B cell (primary cell): ENCODE data around the gene SARM1.

ENCODE experiments used
- CTCF ChIP-seq: fragments of 200-600 bp; IDR thresholded peaks from one replicate; pipeline ENCODE4 v1.8.0; 2022; ENCODE audit warnings: antibody characterized with exemption, mild to moderate bottlenecking
- EZH2 ChIP-seq: IDR thresholded peaks from 2 replicates; pipeline ENCODE4 v1.6.1; 2012; ENCODE audit warnings: borderline replicate concordance, low read depth, mild to moderate bottlenecking, moderate library complexity, low read length; ENCODE audit not compliant: insufficient read depth, poor library complexity, severe bottlenecking

DNA sequence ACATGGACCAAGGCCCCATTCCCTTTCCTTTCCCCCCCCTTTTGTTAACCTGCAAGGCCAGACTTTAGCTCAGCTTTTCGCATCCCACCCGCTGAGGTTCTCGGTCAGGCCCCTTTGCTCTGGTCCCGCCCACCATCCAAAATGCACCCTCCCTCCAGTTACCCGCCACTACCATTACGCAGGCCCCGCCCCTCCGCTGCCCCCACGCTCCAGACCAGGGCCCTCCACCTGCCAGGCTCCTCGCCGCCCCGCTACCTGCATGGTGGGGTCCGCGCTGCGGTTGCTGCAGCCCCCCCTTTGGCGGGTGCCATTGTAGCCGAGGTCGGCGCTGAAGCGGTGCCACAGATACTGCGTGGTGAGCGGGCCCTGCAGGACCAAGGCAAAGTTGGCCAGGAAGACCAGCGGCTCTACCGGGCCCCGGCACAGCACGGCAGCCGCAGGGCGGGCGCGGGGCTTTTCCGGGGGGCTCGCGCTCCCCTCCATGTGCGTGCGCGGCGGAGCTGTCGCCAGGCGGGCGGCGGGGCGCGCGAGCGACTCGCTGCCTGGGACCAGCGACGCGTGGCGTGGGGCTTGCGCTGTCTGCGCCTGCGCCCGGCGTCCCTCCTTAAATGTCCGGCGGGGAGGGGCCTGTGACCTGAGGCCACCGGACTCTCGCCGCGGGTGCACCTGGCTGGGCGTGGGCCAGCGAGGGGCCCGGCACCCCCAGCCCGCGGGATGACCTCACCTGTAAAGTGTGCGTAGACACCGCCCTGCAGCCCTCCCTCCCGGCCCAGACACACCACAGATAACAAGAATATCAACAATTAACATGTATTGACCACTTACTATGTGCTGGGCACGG, 34.4 kb downstream of the SARM1 start, which contains the start of gene SLC46A1:
- no peak for TF ChIP-seq CTCF
- no peak for TF ChIP-seq EZH2
